K562 (cell line): Measurements from ENCODE around the gene CRK. TPM values are rescaled to one million over a fixed set of nuclear protein-coding genes. Genes with fewer than 3 reads are reported as not detected.
"Not testable (repeated sequence)": the region's sequence is repeated elsewhere in the genome, so short reads cannot be mapped to it uniquely, and the experiment has no call there.

Experiments used
- ATAC-seq: fragments of 200-7000 bp; cut with Tn5 transposase; 3 replicates; pipeline ENCODE4 v1.9.1; 2020; ENCODE audit warnings: moderate library complexity
- BruUV-seq: library from RNA; stranded (reverse); fragments of 400-500 nt; replicated peaks from 2 replicates; lab custom pipeline; 2021; lab: Mats Ljungman, UMichigan
- CTCF ChIA-PET: fragments of 300-600 bp; formaldehyde crosslinking; extraction: SDS; loops from one replicate; lab custom pipeline; 2021; ENCODE audit warnings: low intra/inter-chr PET ratio; lab: Yijun Ruan, JAX
- POLR2A ChIA-PET: fragments of 300-600, 350-650 bp; sonication (Branson Sonifier 250); formaldehyde crosslinking; extraction: SDS; loops from one replicate; lab custom pipeline; 2021; ENCODE audit warnings: antibody characterized with exemption, inconsistent platforms; lab: Yijun Ruan, JAX
- DNase-seq, 4 experiments: peaks; one replicate each; pipeline versions ENCODE4 v3.0.0 to v3.0.0-alpha.2; 2011 to 2018; ENCODE audit warnings: low spot score in 3 of 4, mixed read lengths in 3 of 4; ENCODE audit errors: extremely low read depth in 1 of 4
- FAIRE-seq: peaks from 2 replicates; lab custom pipeline; 2011; peaks lifted over from hg19 to GRCh38; lab: Jason Lieb, UNC
- H2AFZ ChIP-seq: 2 replicates; pipeline ENCODE4 v1.6.0; 2011; ENCODE audit warnings: low read depth, low read length, control low read depth, inconsistent platforms
- H3K27ac ChIP-seq: fragments of 200-600 bp; 3 replicates; pipeline ENCODE4 v1.8.0; 2011; ENCODE audit warnings: low read depth, mild to moderate bottlenecking, control low read depth, inconsistent platforms, low read length, moderate library complexity, mixed read lengths; ENCODE audit errors: extremely low read depth
- H3K27me3 ChIP-seq, 2 experiments: fragments of 300-600 bp in 1 of 2; 2 replicates in 1 of 2; 3 replicates in 1 of 2; pipeline versions ENCODE4 v1.6.0 to v1.8.0; 2011; ENCODE audit warnings: inconsistent platforms in 2 of 2, low read length in 2 of 2, mild to moderate bottlenecking in 1 of 2, mixed read lengths in 1 of 2, moderate library complexity in 1 of 2; ENCODE audit not compliant: control insufficient read depth in 2 of 2, insufficient read depth in 2 of 2
- H3K36me3 ChIP-seq: fragments of 300-600 bp; 3 replicates; pipeline ENCODE4 v1.8.0; 2011; ENCODE audit warnings: mild to moderate bottlenecking, low read length, inconsistent platforms; ENCODE audit not compliant: control insufficient read depth, insufficient read depth
- H3K4me1 ChIP-seq, 2 experiments: fragments of 200-600 bp in 1 of 2; replicated peaks in 1 of 2; 2 replicates in 1 of 2; 3 replicates in 1 of 2; pipeline versions ENCODE4 v1.5.1 to v1.8.0; 2011; ENCODE audit warnings: inconsistent platforms in 2 of 2, low read length in 2 of 2, mild to moderate bottlenecking in 1 of 2, mixed read lengths in 1 of 2, moderate library complexity in 1 of 2; ENCODE audit not compliant: control insufficient read depth in 2 of 2, insufficient read depth in 2 of 2
- H3K4me2 ChIP-seq: 2 replicates; pipeline ENCODE4 v1.6.1; 2011; ENCODE audit warnings: low read length, control low read depth, inconsistent platforms, mixed read lengths; ENCODE audit not compliant: insufficient read depth
- H3K4me3 ChIP-seq: fragments of 200-600 bp; sonication (generic), shearing (Covaris generic); 2 replicates; pipeline ENCODE4 v1.5.1; 2016; ENCODE audit warnings: control low read depth, inconsistent platforms
- H3K79me2 ChIP-seq: fragments of 200-600 bp; 3 replicates; pipeline ENCODE4 v1.8.0; 2011; ENCODE audit warnings: low read length, inconsistent platforms; ENCODE audit not compliant: control insufficient read depth, insufficient read depth
- H3K9ac ChIP-seq, 2 experiments: 2 replicates each; pipeline versions ENCODE4 v1.6.0 to v1.6.1; 2011; ENCODE audit warnings: low read depth in 2 of 2, low read length in 2 of 2, control low read depth in 1 of 2, inconsistent platforms in 1 of 2, mild to moderate bottlenecking in 1 of 2, mixed read lengths in 1 of 2; ENCODE audit not compliant: insufficient read depth in 1 of 2
- H3K9me1 ChIP-seq: one replicate; pipeline ENCODE4 v1.6.0; 2011; ENCODE audit warnings: inconsistent platforms, mild to moderate bottlenecking, low read length, moderate library complexity; ENCODE audit not compliant: control insufficient read depth, insufficient read depth
- H3K9me3 ChIP-seq: replicated peaks from 2 replicates; pipeline ENCODE4 v1.5.1; 2011; ENCODE audit warnings: low read depth, low read length, inconsistent platforms; ENCODE audit not compliant: control insufficient read depth, insufficient read depth
- H4K20me1 ChIP-seq: replicated peaks from 2 replicates; pipeline ENCODE4 v1.6.1; 2011; ENCODE audit warnings: low read length, inconsistent platforms, mixed read lengths; ENCODE audit not compliant: control insufficient read depth, insufficient read depth
- ZBTB33 ChIP-seq: sonication (generic); formaldehyde crosslinking; IDR thresholded peaks from 2 replicates; pipeline ENCODE4 v1.8.1; 2023; ENCODE audit warnings: mild to moderate bottlenecking, missing genetic modification reagents
- WGBS: fragments of 100-300 bp; shearing (Covaris generic); methylation state at CpG from one replicate; pipeline ENCODE4 v1.1.6; 2016; ENCODE audit warnings: low coverage, mixed read lengths; ENCODE audit not compliant: insufficient coverage; ENCODE audit errors: missing lambda C conversion rate; 5-methylcytosine and 5-hydroxymethylcytosine counted together
- in situ Hi-C: fragments of 300-500 bp; cut with MboI; formaldehyde crosslinking; loops from 4 replicates; pipeline ENCODE4 v1.15.0; 2018; ENCODE audit warnings: inconsistent platforms, mixed read lengths
- intact Hi-C: fragments of 100-400 bp; cut with micrococcal nuclease; formaldehyde crosslinking; loops from 2 replicates; pipeline ENCODE4 v1.14.2; 2022
- polyA plus RNA-seq, 8 experiments: library from polyadenylated mRNA; depleted of rRNA in 4 of 8; stranded (reverse) in 5 of 8; unstranded in 3 of 8; fragments of >200 nt; fragmentation: Nextera tagmentation in 2 of 8; fragmentation: Illumina TruSeq in 1 of 8; extraction: Ambion mirVana in 2 of 8; extraction: Trizol in 1 of 8; gene quantifications; 2 replicates each; pipeline versions ENCODE4 v1.2.1 to v1.2.3, GENCODE V29; 2011 to 2014; ENCODE audit warnings: inconsistent platforms in 1 of 8, missing spikeins in 1 of 8
- total RNA-seq, 7 experiments: library from RNA; depleted of rRNA in 6 of 7; stranded (reverse); fragments of >200 nt in 6 of 7; fragmentation: Illumina TruSeq in 2 of 7; extraction: Trizol in 2 of 7; gene quantifications; 2 replicates each; pipeline versions ENCODE4 v1.2.1 to v1.2.3, GENCODE V29; 2011 to 2021; ENCODE audit warnings: low replicate concordance in 1 of 7

The CRK gene
- total and polyA plus RNA-seq, 9 of the 15 experiments (the other 6 are each of a cell fraction or from before 2014, with no cell fraction given) = 13.1 to 40.2 (median 26.1) TPM

GRCh38 chr17:1387490-1388227, 68.4 kb downstream of the CRK start:
- H3K4me2 ChIP-seq, H3K9me3 ChIP-seq, ATAC-seq, H3K27me3 ChIP-seq, H3K27ac ChIP-seq, BruUV-seq, H3K4me3 ChIP-seq, CTCF ChIA-PET, in situ Hi-C loops, DNase-seq, FAIRE-seq, intact Hi-C loops, H2AFZ ChIP-seq, H3K9me1 ChIP-seq, H3K9ac ChIP-seq: not testable (repeated sequence)
- POLR2A ChIA-PET = interaction anchor here (1.6 to 2.0 kb wide), 2 partner anchors 10 to 12 kb away, joined by 6 to 9 read pairs; partner anchors contain the start of gene YWHAE
- H3K79me2 ChIP-seq = peaks cover 100% of the 10 kb centered on the region
- peaks cover 59% of the 10 kb centered on the region for H4K20me1 ChIP-seq
- peaks cover 17 to 23% of the 10 kb centered on the region in 2 experiments; a peak in 4 of 5 replicates for H3K4me1 ChIP-seq
- H3K36me3 ChIP-seq = peaks cover 29% of the 10 kb centered on the region; the same call in 2 of the 3 replicates
- 61% methylated on average over 13 of the region's 22 CpGs for WGBS

GRCh38 chr17:1386675-1387190, 69.3 kb downstream of the CRK start:
- BruUV-seq, H3K9me3 ChIP-seq, FAIRE-seq, H3K4me3 ChIP-seq, H3K4me2 ChIP-seq, H3K27ac ChIP-seq, CTCF ChIA-PET, in situ Hi-C loops, H3K9me1 ChIP-seq: not testable (repeated sequence)
- Histone ChIP-seq H3K36me3 (peaks cover 27% of the 10 kb centered on the region; the same call in 2 of the 3 replicates), H3K4me1 (peaks cover 9 to 17% of the 10 kb centered on the region in 2 experiments; a peak in 4 of 5 replicates)
- POLR2A ChIA-PET = interaction anchor here (0.6 to 2.6 kb wide), 4 partner anchors 9 to 146 kb away, joined by 3 to 11 read pairs (median 8); partner anchors contain the start of gene YWHAE
- 0 out of 2 replicates have a peak, but pooled peaks have one; percentile 40 for TF ChIP-seq ZBTB33 (CRISPR knock-in tag)
- TF ChIP-seq, all 486 proteins: peak for 1; not testable (repeated sequence) for 485
- ATAC-seq, H3K9ac ChIP-seq, intact Hi-C loops, H3K27me3 ChIP-seq, H2AFZ ChIP-seq, DNase-seq: not testable (repeated sequence)
- H4K20me1 ChIP-seq = peaks cover 49% of the 10 kb centered on the region
- WGBS = 83% methylated on average over 2 of the region's 8 CpGs
- H3K79me2 ChIP-seq = peaks cover 99% of the 10 kb centered on the region
